ENCODE results near the gene OR5H14.
A peak's percentile ranks its signal among the peaks of the same experiment; 100 is the strongest.
"Not testable (repeated sequence)": the region's sequence is repeated elsewhere in the genome, so short reads cannot be mapped to it uniquely, and the experiment has no call there.

Gene OR5H14

GRCh38 chr3:98147179-98147578 is at the start of gene OR5H14:
Gene OR5H14, plus strand, starts transcription at chr3:98147479. Its CDS starts 1,907 bp downstream, at chr3:98149386.
- DNase-seq = no peak

GRCh38 chr3:98099848-98100247 is 47.4 kb upstream of the OR5H14 start:
- DNase-seq = no peak

- no peak for DNase-seq
Measured at GRCh38 chr3:98108162-98108561, 39.1 kb upstream of the OR5H14 start.

GRCh38 chr3:98109807-98110549 is 37.3 kb upstream of the OR5H14 start:
- peak; percentile 50 for DNase-seq

GRCh38 chr3:98110550-98110908 is 36.8 kb upstream of the OR5H14 start:
- no peak for DNase-seq

- DNase-seq = no peak
Measured at GRCh38 chr3:98114264-98114663, 33.0 kb upstream of the OR5H14 start.

- DNase-seq = no peak
Measured at GRCh38 chr3:98115717-98116116, 31.6 kb upstream of the OR5H14 start.

GRCh38 chr3:98130421-98130820 is 16.9 kb upstream of the OR5H14 start, which contains the start of gene OR5H1:
Gene OR5H1, plus strand, starts transcription at chr3:98130721. Its CDS starts 1,977 bp downstream, at chr3:98132698.
- DNase-seq = no peak

- no peak for DNase-seq
Measured at GRCh38 chr3:98136631-98137030, 10.6 kb upstream of the OR5H14 start.

GRCh38 chr3:98137826-98138557 is 9.3 kb upstream of the OR5H14 start:
- DNase-seq = not testable (repeated sequence)

- no peak for DNase-seq
Measured at GRCh38 chr3:98140531-98140930, 6.7 kb upstream of the OR5H14 start.

GRCh38 chr3:98148751-98149150 is 1.5 kb downstream of the OR5H14 start:
- no peak for DNase-seq

- DNase-seq = not testable (repeated sequence)
Measured at GRCh38 chr3:98149456-98149855, 2.2 kb downstream of the OR5H14 start.

- no peak for DNase-seq
Measured at GRCh38 chr3:98151241-98151640, 4.0 kb downstream of the OR5H14 start.

- DNase-seq = no peak
Measured at GRCh38 chr3:98166396-98166795, 19.1 kb downstream of the OR5H14 start, which contains the start of gene OR5H15. Gene OR5H15, plus strand, starts transcription at chr3:98166696. Its CDS starts 2,004 bp downstream, at chr3:98168700.

- no peak for DNase-seq
Measured at GRCh38 chr3:98171071-98171470, 23.8 kb downstream of the OR5H14 start.

- no peak for DNase-seq
Measured at GRCh38 chr3:98172621-98173020, 25.3 kb downstream of the OR5H14 start.

GRCh38 chr3:98180319-98180890 is 33.1 kb downstream of the OR5H14 start:
- no peak for DNase-seq

- DNase-seq = no peak
Measured at GRCh38 chr3:98182196-98182595, 34.9 kb downstream of the OR5H14 start.

- DNase-seq = no peak
Measured at GRCh38 chr3:98185180-98185579, 37.9 kb downstream of the OR5H14 start.

- no peak for DNase-seq
Measured at GRCh38 chr3:98188545-98188944, 41.3 kb downstream of the OR5H14 start.

GRCh38 chr3:98190911-98191310 is 43.6 kb downstream of the OR5H14 start:
- not testable (repeated sequence) for DNase-seq

- not testable (repeated sequence) for DNase-seq
Measured at GRCh38 chr3:98196293-98196692, 49.0 kb downstream of the OR5H14 start.

GRCh38 chr3:98199020-98199419 is 51.7 kb downstream of the OR5H14 start:
- DNase-seq = no peak
